Activated T-helper 2 cell treated with anti-CD3 and anti-CD28 coated beads, Interferon-gamma antibody, Interleukin-2, Interleukin-4, amounts not matched to agents 10 μg/mL and 5 μg/mL and 100 μg/mL, durations not matched to agents 14 hours and 24 hours and 36 hours (primary cell): ENCODE results near the gene TTC33. TPM values are rescaled to one million over a fixed set of nuclear protein-coding genes. Genes with fewer than 3 reads are reported as not detected.
A peak's percentile ranks its signal among the peaks of the same experiment; 100 is the strongest.

Experiments used
- DNase-seq: peaks from one replicate; pipeline ENCODE4 v3.0.0; 2021; ENCODE audit warnings: low spot score
- H3K27ac Mint-ChIP-seq: one replicate; pipeline ENCODE4 v1.8.0; 2021; ENCODE audit warnings: mixed read lengths
- H3K27me3 Mint-ChIP-seq: one replicate; pipeline ENCODE4 v1.8.0; 2021; ENCODE audit warnings: low read depth, mixed read lengths
- H3K36me3 Mint-ChIP-seq: one replicate; pipeline ENCODE4 v1.8.0; 2021; ENCODE audit warnings: low read depth, mixed read lengths
- H3K4me1 Mint-ChIP-seq: one replicate; pipeline ENCODE4 v1.8.0; 2021; ENCODE audit warnings: low read depth, mixed read lengths
- H3K4me3 Mint-ChIP-seq: one replicate; pipeline ENCODE4 v1.8.0; 2021; ENCODE audit warnings: low read depth, mild to moderate bottlenecking, moderate library complexity, mixed read lengths
- H3K9me3 Mint-ChIP-seq: one replicate; pipeline ENCODE4 v1.8.0; 2021; ENCODE audit warnings: mixed read lengths
- intact Hi-C: fragments of 100-400 bp; cut with micrococcal nuclease; formaldehyde crosslinking; loops from one replicate; pipeline ENCODE4 v1.15.1; 2023
- total RNA-seq: library from RNA; stranded (reverse); gene quantifications from 2 replicates; pipeline ENCODE4 v1.2.3, GENCODE V29; 2022

The TTC33 gene
- total RNA-seq, 1 donor from 2014 or later, result 29.3 TPM

GRCh38 chr5:40492056-40492455 lies 263.7 kb downstream of the TTC33 start:
- Mint-ChIP-seq H3K27ac (no peak overlapping the region), H3K9me3 (peaks cover 13% of the 10 kb centered on the region), H3K4me1 (peaks cover 55% of the 10 kb centered on the region), H3K27me3 (no peaks in the 10 kb centered on the region), H3K4me3 (no peak overlapping the region), H3K36me3 (peaks cover 19% of the 10 kb centered on the region)
- no peak for DNase-seq
- intact Hi-C loops, result loop anchor here (5.0 kb wide), 1 partner anchor 260 kb away; no protein-coding TSS in a partner anchor

GRCh38 chr5:40491644-40492043 lies 264.1 kb downstream of the TTC33 start:
- intact Hi-C loops, result loop anchor here (5.0 kb wide), 1 partner anchor 261 kb away; no protein-coding TSS in a partner anchor
- Mint-ChIP-seq H3K27me3 (no peaks in the 10 kb centered on the region), H3K4me1 (peaks cover 59% of the 10 kb centered on the region), H3K27ac (no peak overlapping the region), H3K4me3 (no peak overlapping the region), H3K36me3 (peaks cover 19% of the 10 kb centered on the region), H3K9me3 (peaks cover 13% of the 10 kb centered on the region)
- DNase-seq, result no peak

- Mint-ChIP-seq H3K4me3 (peak overlapping the region; percentile 41), H3K36me3 (peaks cover 19% of the 10 kb centered on the region), H3K27me3 (no peaks in the 10 kb centered on the region), H3K9me3 (peaks cover 13% of the 10 kb centered on the region), H3K4me1 (peaks cover 67% of the 10 kb centered on the region), H3K27ac (peak overlapping the region; percentile 68)
- DNase-seq, result no peak
- intact Hi-C loops, result loop anchor here (1.0 to 5.0 kb wide), 10 partner anchors 10 to 266 kb away; partner anchors contain the start of gene PTGER4
Measured at GRCh38 chr5:40490464-40491111, 265.2 kb downstream of the TTC33 start.

- intact Hi-C loops, result loop anchor here (5.0 kb wide), 2 partner anchors 248 to 542 kb away; no protein-coding TSS in a partner anchor
- peak overlapping the region; percentile 47 for H3K27ac Mint-ChIP-seq
- no peaks in the 10 kb centered on the region for H3K27me3 Mint-ChIP-seq
- H3K4me3 Mint-ChIP-seq, result no peak overlapping the region
- DNase-seq, result no peak
- H3K36me3 Mint-ChIP-seq, result peaks cover 19% of the 10 kb centered on the region
- H3K9me3 Mint-ChIP-seq, result peaks cover 13% of the 10 kb centered on the region
- peaks cover 72% of the 10 kb centered on the region for H3K4me1 Mint-ChIP-seq
Measured at GRCh38 chr5:40489421-40489820, 266.3 kb downstream of the TTC33 start.

GRCh38 chr5:40486437-40487275 lies 269.1 kb downstream of the TTC33 start:
- peak; percentile 64 for DNase-seq
- Mint-ChIP-seq H3K36me3 (no peaks in the 10 kb centered on the region), H3K27me3 (no peaks in the 10 kb centered on the region), H3K4me3 (peak overlapping the region; percentile 19), H3K9me3 (no peaks in the 10 kb centered on the region), H3K27ac (peak overlapping the region; percentile 75), H3K4me1 (peaks cover 78% of the 10 kb centered on the region)
- intact Hi-C loops, result loop anchor here (1.0 to 5.0 kb wide), 7 partner anchors 49 to 539 kb away; partner anchors contain the start of gene PTGER4

GRCh38 chr5:40485021-40485998 lies 270.5 kb downstream of the TTC33 start:
- Mint-ChIP-seq H3K4me1 (peaks cover 78% of the 10 kb centered on the region), H3K4me3 (no peak overlapping the region), H3K9me3 (no peaks in the 10 kb centered on the region), H3K27me3 (no peaks in the 10 kb centered on the region), H3K36me3 (no peaks in the 10 kb centered on the region), H3K27ac (peak overlapping the region; percentile 28)
- intact Hi-C loops, result loop anchor here (5.0 kb wide), 2 partner anchors 252 to 538 kb away; no protein-coding TSS in a partner anchor
- DNase-seq, result no peak

GRCh38 chr5:40484495-40484894 lies 271.3 kb downstream of the TTC33 start:
- peak overlapping the region; percentile 40 for H3K27ac Mint-ChIP-seq
- no peaks in the 10 kb centered on the region for H3K9me3 Mint-ChIP-seq
- peaks cover 81% of the 10 kb centered on the region for H3K4me1 Mint-ChIP-seq
- H3K27me3 Mint-ChIP-seq, result no peaks in the 10 kb centered on the region
- intact Hi-C loops, result loop anchor here (5.0 kb wide), 1 partner anchor 1297 kb away; no protein-coding TSS in a partner anchor
- no peaks in the 10 kb centered on the region for H3K36me3 Mint-ChIP-seq
- no peak for DNase-seq
- no peak overlapping the region for H3K4me3 Mint-ChIP-seq

GRCh38 chr5:40483316-40483715 lies 272.4 kb downstream of the TTC33 start:
- H3K27ac Mint-ChIP-seq, result no peak overlapping the region
- H3K9me3 Mint-ChIP-seq, result no peaks in the 10 kb centered on the region
- peaks cover 80% of the 10 kb centered on the region for H3K4me1 Mint-ChIP-seq
- H3K4me3 Mint-ChIP-seq, result no peak overlapping the region
- no peaks in the 10 kb centered on the region for H3K36me3 Mint-ChIP-seq
- no peaks in the 10 kb centered on the region for H3K27me3 Mint-ChIP-seq
- no peak for DNase-seq
- intact Hi-C loops, result loop anchor here (5.0 kb wide), 1 partner anchor 1296 kb away; no protein-coding TSS in a partner anchor

GRCh38 chr5:40481241-40481640 lies 274.5 kb downstream of the TTC33 start:
- H3K27me3 Mint-ChIP-seq, result no peaks in the 10 kb centered on the region
- no peak for DNase-seq
- H3K27ac Mint-ChIP-seq, result no peak overlapping the region
- peaks cover 65% of the 10 kb centered on the region for H3K4me1 Mint-ChIP-seq
- intact Hi-C loops, result loop anchor here (5.0 kb wide), 1 partner anchor 1294 kb away; no protein-coding TSS in a partner anchor
- H3K4me3 Mint-ChIP-seq, result no peak overlapping the region
- peaks cover under 1% of the 10 kb centered on the region for H3K9me3 Mint-ChIP-seq
- no peaks in the 10 kb centered on the region for H3K36me3 Mint-ChIP-seq

- Mint-ChIP-seq H3K4me3 (no peak overlapping the region), H3K27me3 (no peaks in the 10 kb centered on the region), H3K27ac (peak overlapping the region; percentile 65), H3K9me3 (peaks cover 6% of the 10 kb centered on the region), H3K4me1 (peaks cover 60% of the 10 kb centered on the region), H3K36me3 (peaks cover under 1% of the 10 kb centered on the region)
- DNase-seq, result peak; percentile 46
- intact Hi-C loops, result loop anchor here (1.0 to 5.0 kb wide), 6 partner anchors 10 to 1293 kb away; no protein-coding TSS in a partner anchor
Measured at GRCh38 chr5:40480392-40480791, 275.4 kb downstream of the TTC33 start.

GRCh38 chr5:40479939-40480338 lies 275.8 kb downstream of the TTC33 start:
- no peak overlapping the region for H3K4me3 Mint-ChIP-seq
- intact Hi-C loops, result loop anchor here (1.0 to 5.0 kb wide), 6 partner anchors 10 to 1293 kb away; no protein-coding TSS in a partner anchor
- peak overlapping the region; percentile 65 for H3K27ac Mint-ChIP-seq
- peaks cover 6% of the 10 kb centered on the region for H3K9me3 Mint-ChIP-seq
- no peaks in the 10 kb centered on the region for H3K27me3 Mint-ChIP-seq
- H3K4me1 Mint-ChIP-seq, result peaks cover 55% of the 10 kb centered on the region
- DNase-seq, result no peak
- peaks cover 5% of the 10 kb centered on the region for H3K36me3 Mint-ChIP-seq

- no peak overlapping the region for H3K4me3 Mint-ChIP-seq
- peaks cover 43% of the 10 kb centered on the region for H3K4me1 Mint-ChIP-seq
- peaks cover 6% of the 10 kb centered on the region for H3K9me3 Mint-ChIP-seq
- no peaks in the 10 kb centered on the region for H3K27me3 Mint-ChIP-seq
- intact Hi-C loops, result no loop called here
- DNase-seq, result no peak
- peaks cover 6% of the 10 kb centered on the region for H3K36me3 Mint-ChIP-seq
- peak overlapping the region; percentile 2 for H3K27ac Mint-ChIP-seq
Measured at GRCh38 chr5:40478766-40479165, 277.0 kb downstream of the TTC33 start.
